NCI-H128 (cell line): ENCODE results near the gene CLRN3.

Experiments used
- DNase-seq: peaks from one replicate; lab custom pipeline; 2025; ENCODE audit not compliant: unreplicated experiment; lab: John Stamatoyannopoulos, UW

CLRN3 gene

DNA sequence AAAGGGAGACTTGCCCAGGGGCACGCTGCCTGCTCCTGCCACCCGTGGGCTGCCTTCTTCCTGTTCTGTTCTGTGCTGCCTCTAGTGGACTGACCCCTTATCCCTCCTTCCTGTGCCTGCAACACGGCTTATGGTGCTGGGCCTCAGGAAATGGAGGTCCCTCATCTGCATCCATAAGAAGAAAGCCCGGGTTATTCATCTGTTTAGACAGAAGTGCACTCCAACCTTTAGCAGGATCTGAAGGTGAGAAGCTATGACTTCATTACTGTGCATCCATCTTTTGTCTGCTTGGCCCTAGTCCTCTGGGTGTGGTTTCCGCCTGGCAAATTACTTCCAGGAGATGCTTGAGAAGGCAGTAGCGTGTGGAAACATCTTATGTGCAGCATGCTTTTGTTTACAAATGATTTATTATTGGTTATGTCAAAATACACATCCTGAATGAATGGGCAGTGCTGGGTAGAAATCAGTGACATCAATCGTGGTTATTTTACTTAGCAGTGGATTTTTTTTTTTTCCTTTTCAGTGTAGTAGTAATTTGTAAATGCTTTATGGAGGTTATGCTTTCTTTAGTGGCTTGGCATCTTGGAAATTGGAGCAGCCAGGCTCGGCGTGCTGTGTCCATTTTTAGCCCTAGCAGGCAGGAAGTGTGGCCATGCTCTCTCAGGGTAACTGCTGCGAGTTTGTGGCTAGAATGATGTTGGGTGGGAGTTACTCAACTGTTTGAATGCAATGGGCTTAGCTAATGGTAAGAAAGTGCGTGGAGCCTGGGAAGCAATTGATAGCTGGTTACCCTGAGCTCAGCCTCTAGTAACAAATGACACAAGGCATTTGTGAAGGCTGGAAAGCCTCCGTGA, 26.9 kb upstream of the CLRN3 start:
- no peak for DNase-seq

DNA sequence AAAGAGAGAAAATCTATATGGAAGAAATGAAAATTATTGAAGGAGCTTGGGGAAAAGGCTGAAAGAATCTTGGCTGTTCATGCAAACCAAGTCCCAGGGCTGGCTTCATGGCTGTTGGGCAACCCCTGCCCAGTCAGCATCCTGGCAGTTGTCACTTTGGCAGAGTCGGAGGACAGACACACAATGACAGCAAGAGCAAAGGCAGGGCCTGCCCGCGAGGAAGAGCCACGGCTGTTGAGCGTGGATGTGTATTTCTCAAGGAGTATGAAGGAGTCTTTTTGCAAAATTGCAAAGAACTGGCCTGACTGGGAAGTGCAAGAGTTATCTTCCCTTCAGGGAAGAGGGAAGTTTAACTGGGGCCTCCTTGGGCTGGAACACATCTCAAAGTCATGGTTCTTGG, 25.8 kb upstream of the CLRN3 start:
- no peak for DNase-seq

DNA sequence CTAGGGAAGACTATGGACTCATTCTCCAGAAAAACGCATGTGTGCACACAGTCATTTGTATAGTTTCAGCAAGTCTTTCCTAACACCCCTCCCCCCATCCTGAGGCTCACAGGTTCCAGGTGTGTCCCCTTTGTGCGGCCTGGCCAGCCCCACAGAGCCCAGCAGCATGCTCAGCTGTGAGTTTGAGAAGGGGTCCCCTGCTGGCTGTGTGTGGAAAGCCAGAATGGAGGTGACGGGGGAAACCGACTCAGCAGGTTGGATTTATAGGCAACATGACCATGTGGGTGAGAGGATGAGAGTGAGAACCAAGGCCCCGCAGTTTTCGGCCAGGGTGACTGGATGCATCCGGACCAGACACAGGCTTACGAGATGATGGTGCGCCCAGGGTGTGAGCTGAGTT, 24.1 kb upstream of the CLRN3 start:
- no peak for DNase-seq

DNA sequence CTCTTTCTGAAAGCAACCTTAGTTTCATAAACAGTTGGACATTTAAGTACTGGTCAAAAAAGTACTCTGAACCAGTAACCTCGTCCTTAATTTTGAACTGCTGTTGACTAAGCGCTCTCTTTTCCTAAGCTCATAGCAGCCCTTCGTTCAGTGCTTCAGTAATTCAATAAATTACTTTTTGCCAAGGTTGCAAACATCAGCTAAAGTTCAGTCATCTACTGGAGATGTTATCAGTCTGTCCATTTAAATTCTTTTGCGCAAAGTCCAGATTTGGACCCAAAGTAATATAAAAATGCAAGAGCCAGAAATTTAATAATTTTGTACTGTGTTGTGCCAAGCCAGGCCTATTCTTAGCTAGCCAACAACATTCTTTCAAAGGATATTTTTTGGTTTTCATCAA, 22.6 kb upstream of the CLRN3 start:
- DNase-seq: no peak

DNA sequence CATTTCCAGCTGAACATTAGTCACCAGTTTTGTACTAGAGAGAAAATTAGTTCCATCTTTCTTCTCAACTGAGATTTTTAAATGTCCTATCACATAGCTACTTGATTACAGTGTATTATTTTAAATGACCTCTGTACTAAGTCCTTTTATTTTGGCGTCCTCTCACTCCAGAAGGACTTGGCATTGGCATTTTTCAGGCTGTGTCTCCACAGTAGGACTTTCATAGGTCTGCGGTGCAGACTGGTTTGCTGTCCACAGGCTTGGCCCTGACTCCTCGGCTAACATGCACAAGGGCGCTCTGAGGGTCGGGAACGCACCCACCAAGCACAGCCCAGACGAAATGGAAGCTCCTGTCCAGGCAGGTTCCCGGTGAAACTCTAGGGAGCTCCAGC, 20.6 kb upstream of the CLRN3 start:
- DNase-seq: no peak

DNA sequence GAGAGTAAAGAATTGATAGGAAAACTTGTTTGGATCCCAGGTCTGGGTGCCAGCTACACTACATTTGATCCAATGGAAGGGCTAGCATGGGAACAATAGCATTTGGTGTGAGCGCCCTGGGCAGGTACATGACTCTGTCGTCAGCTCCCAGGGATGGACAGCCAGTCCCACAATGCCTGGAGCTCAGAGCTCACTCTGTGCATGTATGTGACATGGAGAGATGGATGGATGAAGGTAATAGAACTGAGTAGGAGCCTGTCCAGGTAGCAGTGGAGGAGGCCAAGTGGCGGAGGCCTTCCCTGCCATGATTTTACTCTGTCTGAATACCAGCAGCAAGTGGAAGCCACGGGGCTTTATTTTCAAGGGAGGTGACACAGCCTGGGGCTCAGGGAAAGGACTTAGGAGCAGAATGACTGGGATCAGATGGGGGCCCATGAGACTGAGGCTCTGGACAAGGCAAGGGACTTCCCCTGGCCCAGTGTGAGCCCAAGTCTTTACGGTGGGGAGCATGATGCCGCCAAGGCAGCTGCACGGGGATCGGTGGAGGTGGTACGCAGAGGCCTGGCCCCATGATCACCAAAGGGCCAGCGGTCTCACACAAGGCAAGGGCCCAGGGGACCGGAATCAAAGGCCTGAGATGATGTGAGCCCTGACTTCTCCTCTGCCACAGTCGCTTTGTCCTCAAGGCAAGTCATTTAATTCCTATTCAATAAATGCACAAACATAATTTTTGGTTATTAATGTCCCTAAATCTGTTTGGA, 20.0 kb upstream of the CLRN3 start:
- DNase-seq: no peak

DNA sequence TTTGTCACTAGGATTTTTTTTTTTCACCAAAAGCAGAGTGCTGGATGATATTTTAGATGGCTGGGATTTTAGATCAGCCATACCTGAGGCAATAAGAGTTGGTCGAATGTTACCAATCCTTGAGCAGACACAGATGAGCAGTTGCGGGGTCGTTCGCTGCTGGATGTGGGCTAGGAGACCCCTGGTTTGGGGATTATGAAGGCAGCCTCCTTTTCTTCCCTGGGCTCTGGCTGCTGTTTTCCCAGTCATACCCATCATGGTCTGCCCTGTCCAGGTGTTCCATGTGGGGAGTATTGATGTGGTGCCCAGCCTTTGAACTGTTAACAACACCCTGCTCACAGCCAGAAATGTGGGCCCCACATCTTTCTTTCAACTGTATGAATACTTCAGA, 19.1 kb upstream of the CLRN3 start:
- DNase-seq: no peak

DNA sequence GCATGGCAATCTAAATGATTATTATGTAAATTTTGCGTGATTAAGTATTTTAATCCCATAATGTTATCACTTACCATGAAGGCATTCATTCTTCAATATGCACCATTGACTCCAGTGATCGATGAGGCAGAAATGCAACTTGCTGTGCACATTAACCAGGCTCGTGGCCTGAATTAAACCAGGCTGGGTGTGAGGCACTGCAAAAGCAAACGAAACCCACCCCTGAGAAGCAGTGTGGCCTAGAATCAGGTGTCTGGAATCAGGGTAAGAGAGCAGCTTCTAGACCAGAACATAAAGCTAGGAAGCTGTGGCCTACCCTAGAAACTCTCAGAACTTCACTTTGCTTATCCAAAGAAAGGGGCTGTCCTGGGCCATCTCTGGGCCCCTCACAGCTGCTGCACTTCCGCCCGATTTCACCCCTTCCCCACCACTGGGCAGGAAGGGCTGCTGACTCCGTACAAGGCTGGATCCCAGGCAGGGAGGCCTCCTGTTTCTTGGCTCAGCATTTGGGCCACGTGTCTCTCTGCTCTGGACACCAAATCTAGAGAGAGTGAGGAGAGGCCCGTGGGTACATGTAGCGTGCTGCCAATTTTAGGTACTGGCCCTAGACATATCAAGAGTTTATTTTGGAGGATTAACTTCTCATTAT, 18.6 kb upstream of the CLRN3 start:
- no peak for DNase-seq

DNA sequence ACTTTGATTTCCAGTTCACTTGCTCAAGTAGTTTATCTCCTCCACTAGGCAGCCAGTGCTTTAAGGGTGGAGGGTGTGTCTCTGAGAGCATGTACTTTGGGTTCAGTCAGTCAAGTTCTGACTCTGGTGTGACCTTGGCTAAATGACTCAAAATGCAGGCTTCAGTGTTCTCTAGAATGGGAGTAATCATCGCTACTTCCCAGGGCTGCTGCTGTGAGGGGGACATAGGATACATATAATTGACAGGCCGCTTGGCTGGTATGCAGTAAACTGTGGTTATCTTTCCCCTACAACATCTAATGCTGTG, 17.7 kb upstream of the CLRN3 start:
- no peak for DNase-seq

DNA sequence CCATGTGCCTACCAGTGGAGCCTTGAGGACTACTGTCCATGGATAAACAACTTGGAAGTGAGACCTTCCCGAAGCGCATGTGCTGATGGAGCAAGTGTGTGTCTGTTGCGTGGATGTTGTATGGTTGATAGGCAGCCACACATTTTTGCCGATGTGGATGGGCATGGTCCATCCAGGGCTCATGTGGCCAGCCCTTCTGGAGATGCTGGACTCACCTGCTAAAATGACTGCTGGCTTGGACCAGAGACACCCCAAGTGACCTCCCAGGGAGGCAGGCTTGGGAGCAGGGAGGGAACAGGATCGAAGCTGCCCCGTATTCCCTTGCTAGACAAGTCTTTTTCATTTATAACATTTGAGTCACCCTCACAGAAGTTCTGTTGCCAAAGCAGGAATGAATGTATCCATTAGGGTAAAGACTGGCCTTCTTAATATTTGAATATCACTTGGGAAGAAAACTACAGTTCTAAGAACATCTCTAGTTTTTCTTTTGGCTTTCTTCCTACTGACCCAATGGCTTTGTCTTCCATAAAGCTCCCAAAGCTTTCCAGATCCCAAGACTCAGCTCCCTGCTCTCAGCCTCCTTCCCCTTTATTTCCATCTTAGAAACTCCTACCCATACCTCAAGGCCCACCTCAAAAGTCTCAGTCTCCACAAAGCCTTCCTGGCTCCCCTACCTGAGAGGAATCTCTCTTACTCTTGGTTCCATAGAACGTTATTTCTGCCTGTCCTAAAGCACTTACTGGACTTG, 17.1 kb upstream of the CLRN3 start:
- no peak for DNase-seq

DNA sequence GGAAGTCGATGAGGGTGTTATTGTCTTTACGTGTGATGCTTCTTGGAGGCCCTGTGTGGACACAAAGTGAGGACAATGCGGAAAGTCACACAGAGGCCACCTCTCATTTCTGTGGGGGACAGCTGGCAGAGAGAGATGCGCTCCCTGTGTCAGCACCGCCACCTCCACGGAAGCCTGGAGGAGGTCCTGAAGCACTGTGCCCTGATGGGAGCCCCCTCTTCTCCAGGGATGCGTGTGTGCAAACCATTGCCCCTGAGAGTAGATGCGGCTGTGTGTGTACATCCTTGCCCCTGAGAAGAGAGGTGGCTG, 16.2 kb upstream of the CLRN3 start:
- DNase-seq: no peak

DNA sequence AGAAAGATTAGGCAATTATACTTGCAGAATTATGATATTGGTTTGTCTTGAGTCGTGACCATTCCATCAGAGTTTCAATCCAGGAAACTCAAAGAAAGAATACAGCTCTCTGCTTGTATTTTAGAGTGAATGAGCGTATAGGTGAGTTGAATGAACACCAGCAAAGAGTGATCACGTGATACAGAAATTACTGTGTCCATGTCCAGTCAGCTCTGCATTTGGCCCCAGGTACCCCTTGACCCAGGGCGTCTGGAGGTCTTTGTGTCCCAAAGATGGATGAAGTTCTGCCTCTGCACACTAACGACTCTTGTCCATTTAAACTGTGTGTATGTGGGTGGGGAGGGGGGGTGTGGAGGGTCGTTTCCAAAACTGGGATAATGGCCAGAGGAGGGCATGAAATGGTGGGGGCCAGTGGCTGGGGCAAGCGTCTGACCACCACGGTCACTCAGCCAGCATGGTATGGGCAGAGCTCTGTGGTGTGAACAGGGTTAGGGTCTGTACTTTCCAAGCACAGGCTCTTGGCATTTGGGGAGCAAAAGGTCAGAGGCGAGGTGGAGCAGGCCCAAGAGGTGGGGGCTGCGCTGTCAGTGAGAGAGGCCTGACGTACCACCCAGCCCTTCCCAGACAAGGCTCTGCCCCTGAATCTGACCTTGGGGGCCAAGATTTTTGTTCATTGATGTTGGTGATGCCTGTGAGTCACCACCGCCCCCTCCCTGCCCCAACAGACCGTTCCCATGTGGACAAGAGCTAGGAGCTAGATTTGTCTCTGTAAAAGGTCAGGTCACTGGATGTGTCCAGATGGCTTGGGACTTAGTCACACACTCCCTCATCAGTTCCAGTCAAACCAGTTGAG, 15.6 kb upstream of the CLRN3 start:
- DNase-seq: no peak

DNA sequence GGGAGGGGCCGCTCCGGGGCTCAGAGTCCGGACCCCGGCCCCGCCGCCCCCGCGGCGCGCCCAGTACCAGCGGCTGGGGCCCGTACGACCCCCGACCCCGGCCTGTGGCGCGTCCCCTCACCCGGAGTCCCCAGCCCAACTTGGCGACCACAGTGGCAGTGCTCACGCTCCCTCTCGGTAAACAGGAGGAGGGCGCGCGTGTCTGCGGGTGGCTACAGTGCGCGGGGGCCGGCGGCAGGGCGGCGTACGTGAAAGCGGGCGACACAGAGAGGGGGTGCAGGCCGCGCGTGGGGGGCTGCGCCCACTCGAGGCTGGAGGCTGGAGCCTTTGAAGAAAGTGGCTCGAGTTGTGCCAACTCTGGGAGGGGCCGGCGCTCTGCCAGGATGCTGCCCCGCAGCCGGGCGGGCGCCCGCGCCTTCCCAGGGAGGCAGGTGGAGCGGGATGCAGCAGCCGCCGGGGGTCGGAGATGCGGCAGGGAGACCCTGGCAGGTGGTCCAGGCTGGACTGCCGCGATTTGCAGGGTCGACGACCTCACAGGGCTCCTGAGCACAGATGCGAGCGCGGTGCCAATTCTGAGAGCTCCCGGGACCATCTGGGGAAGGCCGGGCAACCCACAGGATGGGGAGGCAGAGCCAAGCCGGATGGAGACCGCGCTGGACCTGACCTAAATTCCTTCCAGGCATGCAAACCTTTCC, 14.8 kb upstream of the CLRN3 start:
- DNase-seq: no peak

DNA sequence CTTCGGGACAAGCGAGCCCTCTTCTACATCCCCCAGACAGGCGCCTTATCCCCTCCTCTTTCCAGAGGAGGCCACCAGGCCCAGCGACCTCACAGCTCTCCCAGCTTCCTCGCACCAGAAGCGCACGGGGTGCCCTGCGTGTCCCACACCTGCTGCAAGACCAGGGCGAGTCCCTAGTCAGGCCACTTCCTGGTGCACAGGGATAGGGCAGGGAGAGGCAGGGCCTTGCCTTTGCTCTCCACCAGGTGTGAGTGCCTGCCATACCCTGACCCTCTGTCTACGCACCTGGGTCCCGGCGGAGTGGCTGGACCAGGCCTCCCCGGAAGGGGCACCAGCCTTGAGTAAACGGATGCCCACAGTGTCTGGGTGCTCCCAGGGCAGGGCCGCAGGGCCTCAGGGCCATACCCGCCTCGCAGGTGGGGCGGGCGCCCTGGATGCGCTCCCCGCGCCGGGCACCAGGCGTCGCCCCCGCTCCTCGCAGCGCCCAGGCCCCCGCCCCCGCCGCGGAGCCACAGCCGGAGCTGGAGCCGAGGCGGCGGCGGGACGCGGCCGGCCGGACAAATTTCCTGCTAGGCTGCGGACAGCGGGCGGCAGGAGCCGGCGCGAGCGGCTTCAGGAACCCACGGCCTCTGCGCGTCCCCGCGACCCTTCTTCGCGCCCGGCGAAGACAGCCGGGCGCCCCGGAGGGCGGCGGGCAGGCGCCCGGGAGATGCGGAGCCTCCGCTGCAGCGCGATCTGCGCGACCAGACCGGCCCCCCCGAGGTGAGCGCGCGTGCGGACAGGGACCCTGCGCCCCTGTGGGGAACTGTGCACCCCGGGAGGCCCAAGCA, 14.0 kb upstream of the CLRN3 start, which contains the start of gene PTPRE:
PTPRE (plus strand) TSS at position 556 of the 830 bp plus-strand sequence. CDS start 133,779 bp downstream, outside the sequence.
- no peak for DNase-seq

DNA sequence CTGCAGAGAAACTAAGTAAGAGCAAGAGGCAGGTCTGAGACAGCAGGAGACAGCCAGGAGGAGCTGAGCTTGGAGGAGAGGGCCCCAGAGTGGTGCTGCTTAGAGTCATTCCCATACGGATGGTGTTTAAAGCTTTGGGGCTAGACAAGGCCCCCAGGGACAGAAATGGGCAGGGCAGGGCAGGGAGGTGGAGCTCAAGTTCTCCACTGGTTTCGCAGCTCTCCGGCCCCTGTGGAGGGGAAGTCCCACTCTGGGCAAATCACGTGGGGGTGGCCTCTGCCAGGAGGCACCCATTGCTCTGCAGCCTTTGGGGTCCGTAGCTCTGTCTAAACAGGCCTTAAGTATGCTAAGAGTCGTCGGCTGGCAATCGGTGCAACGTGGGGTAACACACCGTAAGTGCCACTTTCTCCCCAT, 13.1 kb upstream of the CLRN3 start:
- no peak for DNase-seq

DNA sequence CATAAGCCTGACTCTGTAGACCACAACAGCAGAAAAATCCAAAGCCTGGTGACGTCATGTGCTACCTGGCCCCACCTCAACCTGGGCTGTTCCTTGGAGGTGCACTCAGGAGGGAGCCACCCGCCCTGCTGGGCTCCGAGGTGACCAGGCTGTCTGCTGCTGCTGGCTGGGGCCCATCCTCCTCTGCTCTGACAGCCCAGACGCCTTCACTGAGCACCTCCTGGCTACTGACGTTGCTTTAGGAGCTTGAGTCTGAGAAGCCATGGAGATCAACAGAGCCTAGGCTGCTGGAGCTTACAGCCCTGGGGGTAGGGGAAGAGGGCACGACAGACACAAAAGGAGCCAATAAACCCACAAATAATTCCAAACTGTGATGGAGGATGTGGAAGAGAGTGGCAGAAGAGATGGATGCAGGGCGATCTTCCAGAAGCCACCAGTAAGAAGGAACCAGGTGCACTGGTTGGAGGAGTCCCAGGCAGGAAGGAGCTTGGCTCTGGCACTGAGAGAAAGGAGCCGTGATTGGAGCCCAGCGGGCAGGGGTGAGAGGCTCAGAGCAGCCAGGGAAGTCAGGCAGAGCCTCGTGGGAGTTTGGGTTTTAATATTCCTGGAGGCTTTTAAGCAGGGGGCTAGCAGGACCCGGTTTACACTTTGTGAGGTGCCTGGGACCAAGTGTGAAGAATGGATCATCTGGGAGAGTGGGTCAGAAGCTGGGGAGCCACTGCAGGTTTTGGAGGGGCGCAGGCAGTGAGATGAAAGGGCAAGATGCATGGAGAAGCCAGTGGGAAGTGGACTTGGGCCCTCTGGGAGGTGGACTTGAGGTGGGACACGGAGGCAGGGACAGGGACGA, 12.5 kb upstream of the CLRN3 start:
- DNase-seq: no peak

DNA sequence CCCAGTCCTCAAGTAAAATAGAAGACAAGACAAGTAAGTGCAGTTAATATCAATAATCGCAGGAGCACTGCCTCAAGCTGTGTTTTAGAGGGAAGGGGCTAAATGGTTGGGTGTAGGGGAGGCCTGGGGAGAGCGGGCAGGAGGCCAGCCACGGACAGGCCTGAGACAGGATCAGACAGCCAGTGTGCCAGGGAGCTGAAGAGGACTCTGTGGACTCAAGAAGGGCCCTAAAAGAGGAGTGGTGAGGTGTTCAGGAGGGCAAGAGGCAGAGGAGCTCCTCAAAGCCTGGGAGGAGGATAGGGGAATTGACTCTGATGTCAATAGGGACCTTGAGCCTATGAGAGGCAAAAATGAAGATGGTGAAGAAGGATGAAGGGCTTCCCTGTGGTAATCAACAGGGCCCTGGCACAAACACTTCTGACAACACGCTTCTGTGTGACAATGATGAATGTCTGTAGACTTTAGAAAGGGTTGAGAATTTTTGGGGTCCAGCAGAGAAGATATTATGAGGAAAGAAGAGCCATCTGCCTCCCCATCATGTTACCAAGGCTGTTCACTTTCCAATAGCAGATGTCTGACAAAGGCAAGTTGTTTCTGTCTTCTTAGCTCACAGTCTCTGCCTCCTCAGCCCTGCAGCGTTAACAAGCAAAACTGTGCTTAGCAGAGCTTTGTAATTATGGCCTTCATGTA, 11.7 kb upstream of the CLRN3 start:
- DNase-seq: no peak

DNA sequence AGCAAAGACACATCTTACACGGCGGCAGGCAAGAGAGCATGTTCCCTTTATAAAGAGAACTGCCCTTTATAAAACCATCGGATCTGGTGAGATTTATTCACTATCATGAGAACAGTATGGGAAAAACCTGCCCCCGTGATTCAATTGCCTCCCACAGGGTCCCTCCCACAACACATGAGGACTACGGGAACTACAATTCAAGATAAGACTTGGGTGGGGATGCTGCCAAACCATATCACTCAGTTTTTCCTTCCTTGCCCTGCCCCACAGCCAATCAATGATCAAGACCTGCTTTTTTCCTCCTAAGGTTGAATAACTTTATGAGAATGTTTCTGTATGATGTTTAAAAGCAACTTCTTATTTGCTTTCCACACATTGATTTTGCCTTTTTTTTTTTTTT, 11.0 kb upstream of the CLRN3 start:
- DNase-seq: no peak
